Stimulated activated CD4-positive, alpha-beta T cell treated with anti-CD3 and anti-CD28 coated beads, Interleukin-1b, Interleukin-23, amount 100 ng/mL, for 1 hour (primary cell): ENCODE measurements around the gene CNFN.
"Not testable (repeated sequence)": the region's sequence is repeated elsewhere in the genome, so short reads cannot be mapped to it uniquely, and the experiment has no call there.

Experiments
- DNase-seq, 2 donors: peaks; one replicate each; pipeline ENCODE4 v3.0.0-alpha.2; 2020; ENCODE audit warnings: low read depth in 2 of 2

The CNFN gene

DNA sequence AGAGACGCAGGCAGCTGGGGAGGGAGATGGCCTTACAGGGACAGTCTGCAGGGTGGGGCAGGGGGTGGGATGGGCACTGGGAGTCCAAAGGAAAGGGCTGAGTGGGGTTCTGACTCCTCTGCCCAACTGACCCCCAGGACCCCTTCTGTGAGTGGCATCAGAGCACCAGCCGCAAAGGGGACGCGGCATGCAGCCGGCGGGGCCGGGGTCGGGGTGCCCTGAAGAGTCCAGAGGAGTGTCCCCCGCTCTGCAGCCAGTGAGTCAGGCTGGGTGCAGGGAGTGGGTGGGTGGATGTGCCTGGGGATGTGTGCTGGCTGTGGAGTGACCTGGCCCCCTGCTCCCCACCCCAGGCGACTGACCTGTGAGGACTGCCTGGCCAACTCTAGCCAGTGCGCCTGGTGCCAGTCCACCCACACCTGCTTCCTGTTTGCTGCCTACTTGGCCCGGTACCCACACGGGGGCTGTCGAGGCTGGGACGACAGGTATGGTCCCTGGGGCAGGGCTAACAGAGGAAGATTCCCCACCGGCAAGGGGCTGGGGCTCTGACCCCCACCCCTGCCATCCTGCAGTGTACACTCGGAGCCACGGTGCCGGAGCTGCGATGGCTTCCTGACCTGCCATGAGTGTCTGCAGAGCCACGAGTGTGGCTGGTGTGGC lies 38.9 kb downstream of the CNFN start:
- DNase-seq = no peak

DNA sequence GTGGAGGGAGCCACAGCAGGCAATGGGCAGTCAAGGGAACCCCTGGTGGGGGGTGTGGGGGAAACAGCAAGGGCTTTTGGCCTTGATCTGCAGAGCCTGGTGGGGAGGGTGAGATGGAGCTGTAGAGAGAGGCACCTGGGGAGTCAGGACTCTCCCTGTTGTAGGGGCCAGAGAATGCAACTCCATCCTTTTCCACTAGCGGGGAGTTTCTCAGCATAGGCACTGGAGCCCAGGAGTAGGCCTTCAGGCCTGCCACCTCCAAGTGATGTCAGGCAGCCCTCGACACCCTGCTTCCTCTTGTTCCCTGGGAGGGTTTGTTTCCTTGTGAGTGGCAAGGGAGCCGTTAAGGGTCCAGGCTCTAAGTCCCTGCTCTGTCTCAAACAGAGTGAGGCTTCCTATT lies 39.7 kb downstream of the CNFN start:
- no peak for DNase-seq

DNA sequence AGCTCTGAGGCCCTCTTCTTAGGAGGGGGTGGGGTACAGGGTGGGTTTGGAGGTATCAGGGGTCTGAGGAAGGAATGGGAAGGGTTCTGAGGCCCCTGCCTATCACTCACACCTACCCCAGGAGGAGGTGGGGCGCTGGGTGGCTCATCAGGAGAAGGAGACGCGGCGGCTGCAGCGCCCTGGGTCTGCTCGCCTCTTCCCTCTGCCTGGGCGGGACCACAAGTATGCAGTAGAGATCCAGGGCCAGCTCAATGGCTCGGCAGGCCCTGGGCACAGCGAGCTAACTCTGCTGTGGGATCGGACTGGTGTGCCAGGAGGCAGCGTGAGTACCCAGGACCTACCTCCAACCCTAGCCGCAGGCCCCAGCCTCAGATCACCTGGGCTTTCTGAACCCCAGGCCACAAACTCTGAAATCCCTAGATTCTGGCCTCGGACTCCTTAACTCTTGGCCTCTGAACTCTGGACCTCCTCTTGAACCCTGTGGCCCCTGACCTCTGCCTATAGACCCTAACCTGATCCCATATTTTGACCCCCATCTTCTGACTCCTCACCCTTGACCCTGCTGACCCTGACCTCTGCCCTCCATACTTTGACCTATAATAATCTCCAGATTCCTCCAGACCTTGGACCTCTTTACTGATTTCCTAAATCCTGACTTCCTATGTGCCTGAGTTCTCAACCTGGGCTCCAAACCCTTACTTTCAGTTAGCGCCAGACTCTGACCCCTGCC lies 40.6 kb downstream of the CNFN start:
- no peak for DNase-seq

DNA sequence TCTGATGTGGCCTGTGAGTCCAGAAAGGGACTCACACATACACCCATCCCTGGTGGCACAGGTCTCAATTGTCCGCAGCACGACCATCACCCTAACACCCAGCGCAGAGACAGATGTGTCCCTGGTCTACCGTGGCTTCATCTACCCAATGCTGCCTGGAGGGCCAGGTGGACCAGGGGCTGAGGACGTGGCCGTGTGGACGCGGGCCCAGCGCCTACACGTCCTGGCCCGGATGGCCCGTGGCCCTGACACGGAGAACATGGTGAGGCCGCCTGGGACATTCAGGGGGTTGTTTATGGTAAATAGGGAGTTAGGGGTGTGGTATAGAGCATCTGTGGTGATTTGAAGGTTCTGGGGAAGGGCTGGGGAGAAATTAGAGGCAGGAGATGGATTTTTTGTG lies 41.9 kb downstream of the CNFN start:
- DNase-seq = no peak

DNA sequence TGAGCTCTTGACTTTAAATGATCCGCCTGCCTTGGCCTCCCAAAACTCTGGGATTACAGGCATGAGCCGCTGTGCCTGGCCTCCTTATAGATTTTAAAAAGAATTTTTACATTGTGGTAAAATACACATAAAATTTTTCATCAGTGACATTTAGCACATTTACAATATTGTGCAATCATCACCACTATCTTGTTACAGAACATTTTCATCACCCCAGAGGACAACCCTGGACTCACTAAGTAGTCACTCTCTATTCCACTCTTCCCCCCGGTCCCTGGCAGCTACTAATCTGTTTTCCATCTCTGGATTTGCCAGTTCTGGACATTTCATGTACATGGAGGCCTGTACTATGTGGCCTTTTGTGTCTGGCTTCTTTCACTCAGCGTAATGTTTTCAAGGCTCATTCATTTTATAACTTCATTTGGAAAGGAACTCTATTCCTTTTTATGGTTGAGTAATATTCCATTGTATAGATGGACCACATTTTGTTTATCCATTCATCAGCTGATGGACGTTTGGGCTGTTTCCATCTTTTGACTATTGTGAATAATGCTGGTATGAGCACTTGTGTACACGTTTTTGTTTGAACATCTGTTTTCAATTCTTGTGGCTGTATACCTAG lies 44.8 kb downstream of the CNFN start:
- no peak for DNase-seq

DNA sequence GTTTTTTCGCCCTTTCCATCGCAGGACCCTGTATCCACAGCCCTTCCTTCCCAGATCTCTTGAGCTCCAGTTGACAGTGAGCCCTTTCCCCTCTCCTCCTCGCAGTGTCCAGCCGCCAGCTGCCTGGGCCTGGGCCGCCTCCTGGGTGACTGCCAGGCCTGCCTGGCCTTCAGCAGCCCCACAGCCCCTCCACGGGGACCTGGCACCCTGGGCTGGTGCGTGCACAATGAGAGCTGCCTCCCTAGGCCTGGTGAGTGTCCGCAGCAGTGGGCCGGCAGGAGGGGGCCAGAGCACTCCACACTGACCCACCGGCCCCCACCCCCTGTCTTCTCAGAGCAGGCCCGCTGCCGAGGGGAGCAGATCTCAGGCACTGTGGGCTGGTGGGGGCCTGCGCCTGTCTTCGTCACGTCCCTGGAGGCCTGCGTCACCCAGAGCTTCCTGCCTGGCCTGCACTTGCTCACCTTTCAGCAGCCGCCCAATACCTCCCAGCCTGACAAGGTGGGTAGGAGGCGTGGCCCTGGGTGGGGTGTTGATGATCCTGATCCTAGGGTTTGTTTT lies 45.7 kb downstream of the CNFN start:
- no peak for DNase-seq

DNA sequence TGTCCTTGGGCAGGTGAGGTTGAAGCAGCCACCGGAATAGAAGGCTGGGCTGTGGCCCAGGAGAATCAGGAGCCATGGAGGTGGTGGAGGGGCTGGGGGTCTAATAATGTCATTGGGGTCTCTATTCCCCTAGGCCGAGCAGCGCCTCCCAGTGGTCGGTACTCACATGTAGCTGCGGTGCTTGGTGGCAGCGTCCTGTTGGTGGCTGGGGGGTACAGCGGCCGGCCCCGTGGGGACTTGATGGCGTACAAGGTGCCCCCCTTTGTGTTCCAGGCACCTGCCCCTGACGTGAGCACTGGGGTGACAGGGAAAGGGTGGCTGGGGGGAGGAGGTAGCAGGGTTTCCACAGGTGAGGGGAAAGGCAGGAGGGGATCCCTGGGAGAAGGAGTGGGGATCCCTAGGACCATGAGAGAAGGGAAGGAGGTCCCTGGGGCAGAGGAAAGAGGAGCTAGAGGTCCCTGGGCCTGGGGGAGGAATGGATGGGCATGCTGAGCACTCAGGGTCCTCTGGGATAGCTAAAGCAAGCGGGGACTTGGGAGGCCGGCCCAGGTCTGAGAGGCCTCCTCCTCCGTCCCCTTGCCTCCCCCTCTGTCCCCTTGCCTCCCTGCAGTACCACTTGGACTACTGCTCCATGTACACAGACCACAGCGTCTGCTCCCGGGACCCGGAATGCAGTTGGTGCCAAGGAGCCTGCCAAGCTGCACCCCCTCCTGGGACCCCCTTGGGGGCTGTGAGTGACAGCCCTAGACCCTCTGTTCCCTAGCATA lies 46.6 kb downstream of the CNFN start:
- DNase-seq = no peak

DNA sequence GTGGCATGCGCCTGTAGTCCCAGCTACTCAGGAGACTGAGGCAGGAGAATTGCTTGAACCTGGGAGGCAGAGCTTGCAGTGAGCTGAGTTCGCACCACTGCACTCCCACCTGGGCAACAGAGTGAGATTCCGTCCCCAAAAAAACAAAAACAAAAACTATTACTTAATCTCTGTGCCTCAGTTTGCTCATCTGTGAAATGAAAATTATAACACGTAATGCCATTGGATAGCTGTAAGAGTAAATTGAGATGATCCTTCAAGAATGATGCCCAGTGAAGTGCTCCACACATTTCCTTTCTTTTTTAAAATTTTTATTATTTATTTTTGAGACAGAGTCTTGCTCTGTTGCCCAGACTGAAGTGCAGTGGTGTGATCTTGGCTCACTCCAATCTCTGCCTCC lies 50.2 kb downstream of the CNFN start:
- DNase-seq = not testable (repeated sequence)

DNA sequence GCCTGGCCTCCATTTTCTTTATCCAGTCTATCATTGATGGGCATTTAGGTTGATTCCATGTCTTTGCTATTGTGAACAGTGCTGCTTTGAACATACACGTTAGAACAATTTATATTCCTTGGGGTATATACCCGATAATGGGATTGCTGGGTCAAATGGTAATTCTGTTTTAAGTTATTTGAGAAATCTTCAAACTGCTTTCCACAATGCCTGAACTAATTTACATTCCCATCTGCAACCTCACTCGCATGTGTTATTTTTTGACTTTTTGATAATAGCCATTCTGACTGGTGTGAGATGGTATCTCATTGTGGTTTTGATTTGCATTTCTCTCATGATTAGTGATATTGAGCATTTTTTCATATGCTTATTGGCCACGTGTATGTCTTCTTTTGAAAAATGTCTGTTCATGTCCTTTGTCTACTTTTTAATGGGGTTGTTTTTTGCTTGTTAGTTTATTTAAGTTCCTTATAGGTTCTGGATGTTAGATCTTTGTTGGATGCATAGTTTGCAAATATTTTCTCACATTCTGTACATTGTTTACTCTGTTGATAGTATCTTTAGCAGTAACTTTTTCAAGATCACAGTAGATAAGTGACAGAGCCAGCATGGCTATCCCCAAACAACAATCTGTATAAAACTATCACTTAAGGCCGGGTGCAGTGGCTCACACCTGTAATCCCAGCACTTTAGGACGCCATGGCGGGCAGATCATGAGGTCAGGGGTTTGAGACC lies 50.8 kb downstream of the CNFN start:
- DNase-seq = not testable (repeated sequence)
